Calu3 (cell line): ENCODE data around the gene APEH. TPM values are rescaled to one million over a fixed set of nuclear protein-coding genes. Genes with fewer than 3 reads are reported as not detected.

Experiments used
- BruUV-seq: library from RNA; stranded (reverse); fragments of 400-500 nt; replicated peaks from 2 replicates; lab custom pipeline; 2021; lab: Mats Ljungman, UMichigan
- CTCF ChIA-PET: fragments of 300-600 bp; sonication (Branson Sonifier 250); formaldehyde crosslinking; loops from one replicate; lab custom pipeline; 2022; ENCODE audit warnings: antibody characterized with exemption; lab: Charles Lee
- DNase-seq: peaks from one replicate; pipeline ENCODE4 v3.0.0; 2022
- H3K27ac Mint-ChIP-seq: one replicate; pipeline ENCODE4 v1.8.0; 2022; ENCODE audit warnings: mixed read lengths; ENCODE audit not compliant: unreplicated experiment
- H3K27me3 Mint-ChIP-seq: one replicate; pipeline ENCODE4 v1.8.0; 2022; ENCODE audit warnings: mixed read lengths; ENCODE audit not compliant: unreplicated experiment
- H3K36me3 Mint-ChIP-seq: one replicate; pipeline ENCODE4 v1.8.0; 2022; ENCODE audit warnings: mild to moderate bottlenecking, moderate library complexity, mixed read lengths; ENCODE audit not compliant: insufficient read depth, unreplicated experiment
- H3K4me1 Mint-ChIP-seq: one replicate; pipeline ENCODE4 v1.8.0; 2022; ENCODE audit warnings: mild to moderate bottlenecking, low read depth, mixed read lengths; ENCODE audit not compliant: unreplicated experiment
- H3K4me3 Mint-ChIP-seq: one replicate; pipeline ENCODE4 v1.8.0; 2022; ENCODE audit warnings: mild to moderate bottlenecking, low read depth, moderate library complexity, mixed read lengths; ENCODE audit not compliant: unreplicated experiment
- H3K9me3 Mint-ChIP-seq: one replicate; pipeline ENCODE4 v1.8.0; 2022; ENCODE audit warnings: low read depth, mixed read lengths; ENCODE audit not compliant: unreplicated experiment
- intact Hi-C: fragments of 100-400 bp; cut with micrococcal nuclease; formaldehyde crosslinking; loops from one replicate; pipeline ENCODE4 v1.10.0; 2022; ENCODE audit not compliant: unreplicated experiment
- total RNA-seq: library from RNA; stranded (reverse); gene quantifications from 2 replicates; pipeline ENCODE4 v1.2.3, GENCODE V29; 2022
- TF ChIP-seq, protein P1 (sequence below): fragments of 200-600 bp; IDR thresholded peaks from one replicate; pipeline ENCODE4 v1.8.0; 2022; ENCODE audit warnings: antibody characterized with exemption; ENCODE audit not compliant: unreplicated experiment

APEH gene
- total RNA-seq, 1 experiment from 2014 or later: 187 TPM

DNA sequence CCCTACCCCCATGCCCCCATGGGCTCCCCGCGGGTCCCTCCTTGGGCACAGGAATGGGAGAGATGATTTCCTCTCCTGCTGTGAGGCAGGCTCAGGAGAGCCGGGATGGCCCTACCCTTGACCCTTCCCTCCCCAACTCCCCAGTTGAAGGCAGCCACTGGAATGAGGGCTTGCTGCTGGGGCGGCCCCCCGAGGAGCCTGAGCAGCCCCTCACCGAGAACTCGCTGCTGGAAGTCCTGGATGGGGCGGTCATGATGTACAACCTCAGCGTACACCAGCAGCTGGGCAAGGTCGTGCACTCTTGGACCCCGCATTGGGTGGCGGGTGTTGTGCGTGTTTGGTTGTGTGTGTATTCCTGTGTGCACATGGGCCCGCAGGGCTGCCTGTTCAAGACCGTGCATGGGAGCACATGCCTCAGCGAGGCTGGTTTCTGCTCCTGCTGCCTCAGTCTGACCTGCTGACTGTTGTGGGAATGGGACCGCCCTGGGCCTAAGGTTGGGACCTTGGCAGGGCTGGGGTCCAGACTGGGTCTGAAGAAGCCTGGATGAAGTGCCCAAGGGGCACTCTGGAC is 31.3 kb downstream of the APEH start:
- Mint-ChIP-seq H3K36me3 (peaks cover 18% of the 10 kb centered on the region), H3K27me3 (no peaks in the 10 kb centered on the region), H3K4me1 (no peaks in the 10 kb centered on the region), H3K9me3 (no peaks in the 10 kb centered on the region), H3K27ac (no peak overlapping the region), H3K4me3 (no peak overlapping the region)
- no peak for DNase-seq
- TF ChIP-seq, protein P1, sequence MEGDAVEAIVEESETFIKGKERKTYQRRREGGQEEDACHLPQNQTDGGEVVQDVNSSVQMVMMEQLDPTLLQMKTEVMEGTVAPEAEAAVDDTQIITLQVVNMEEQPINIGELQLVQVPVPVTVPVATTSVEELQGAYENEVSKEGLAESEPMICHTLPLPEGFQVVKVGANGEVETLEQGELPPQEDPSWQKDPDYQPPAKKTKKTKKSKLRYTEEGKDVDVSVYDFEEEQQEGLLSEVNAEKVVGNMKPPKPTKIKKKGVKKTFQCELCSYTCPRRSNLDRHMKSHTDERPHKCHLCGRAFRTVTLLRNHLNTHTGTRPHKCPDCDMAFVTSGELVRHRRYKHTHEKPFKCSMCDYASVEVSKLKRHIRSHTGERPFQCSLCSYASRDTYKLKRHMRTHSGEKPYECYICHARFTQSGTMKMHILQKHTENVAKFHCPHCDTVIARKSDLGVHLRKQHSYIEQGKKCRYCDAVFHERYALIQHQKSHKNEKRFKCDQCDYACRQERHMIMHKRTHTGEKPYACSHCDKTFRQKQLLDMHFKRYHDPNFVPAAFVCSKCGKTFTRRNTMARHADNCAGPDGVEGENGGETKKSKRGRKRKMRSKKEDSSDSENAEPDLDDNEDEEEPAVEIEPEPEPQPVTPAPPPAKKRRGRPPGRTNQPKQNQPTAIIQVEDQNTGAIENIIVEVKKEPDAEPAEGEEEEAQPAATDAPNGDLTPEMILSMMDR: no peak
- CTCF ChIA-PET: no interaction called here
- no TSS peak for BruUV-seq
- intact Hi-C loops: no loop called here

DNA sequence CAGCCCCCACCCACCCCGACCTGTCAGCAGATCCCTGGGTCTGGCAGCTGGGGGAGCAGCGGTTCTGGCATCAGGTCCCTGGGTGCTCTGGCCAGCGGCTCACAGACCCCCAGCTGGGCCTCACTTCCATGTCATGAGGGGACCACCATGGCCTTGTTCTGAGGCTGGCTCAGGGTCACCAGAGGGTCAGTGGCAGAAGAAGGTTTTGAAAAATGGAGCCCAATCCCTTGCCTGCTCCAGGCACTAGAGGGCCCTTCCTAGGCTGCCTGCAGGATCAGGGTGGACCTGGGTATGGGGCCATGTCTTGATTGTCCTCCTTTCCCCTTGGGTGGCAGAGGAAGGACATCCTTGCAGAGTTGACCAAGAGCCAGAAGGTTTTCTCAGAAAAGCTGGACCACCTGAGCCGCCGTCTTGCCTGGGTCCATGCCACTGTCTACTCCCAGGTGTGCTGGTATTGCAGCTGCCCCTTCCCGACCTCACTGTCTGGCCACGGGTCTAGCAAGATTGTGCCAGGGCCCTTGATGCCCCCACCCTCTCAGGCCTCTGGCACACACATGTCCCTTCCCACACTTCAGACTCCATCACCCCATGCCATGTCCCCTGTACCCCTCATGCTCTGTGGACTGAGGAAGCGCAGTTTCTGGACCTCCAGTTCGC is 32.4 kb downstream of the APEH start:
- TF ChIP-seq, protein P1: no peak
- intact Hi-C loops: no loop called here
- no peaks in the 10 kb centered on the region for H3K9me3 Mint-ChIP-seq
- no peak for DNase-seq
- H3K27me3 Mint-ChIP-seq: no peaks in the 10 kb centered on the region
- H3K4me3 Mint-ChIP-seq: no peak overlapping the region
- H3K4me1 Mint-ChIP-seq: no peaks in the 10 kb centered on the region
- H3K27ac Mint-ChIP-seq: no peak overlapping the region
- peaks cover 18% of the 10 kb centered on the region for H3K36me3 Mint-ChIP-seq
- BruUV-seq: no TSS peak
- CTCF ChIA-PET: no interaction called here

DNA sequence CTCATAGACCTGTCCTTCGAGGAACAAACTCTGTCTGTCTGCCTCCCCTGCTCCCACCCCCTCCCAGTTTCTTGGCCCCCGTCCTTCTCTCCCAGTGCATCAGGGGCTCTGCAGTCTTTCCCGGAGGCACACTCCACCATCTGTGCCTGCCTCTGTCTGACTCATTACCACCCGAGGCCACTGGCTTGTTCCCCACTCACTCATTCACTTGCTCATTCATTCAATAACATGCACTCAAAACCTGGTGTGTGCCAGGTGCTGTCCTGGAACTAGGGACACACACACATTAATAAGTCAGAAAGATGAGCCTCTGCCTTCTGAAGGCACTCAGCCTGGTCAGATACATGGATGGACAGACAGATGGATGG is 32.9 kb downstream of the APEH start:
- Mint-ChIP-seq H3K36me3 (peaks cover 18% of the 10 kb centered on the region), H3K27me3 (no peaks in the 10 kb centered on the region), H3K4me1 (no peaks in the 10 kb centered on the region), H3K4me3 (no peak overlapping the region), H3K27ac (no peak overlapping the region), H3K9me3 (no peaks in the 10 kb centered on the region)
- no TSS peak for BruUV-seq
- CTCF ChIA-PET: no interaction called here
- TF ChIP-seq, protein P1: no peak
- no peak for DNase-seq
- intact Hi-C loops: no loop called here

DNA sequence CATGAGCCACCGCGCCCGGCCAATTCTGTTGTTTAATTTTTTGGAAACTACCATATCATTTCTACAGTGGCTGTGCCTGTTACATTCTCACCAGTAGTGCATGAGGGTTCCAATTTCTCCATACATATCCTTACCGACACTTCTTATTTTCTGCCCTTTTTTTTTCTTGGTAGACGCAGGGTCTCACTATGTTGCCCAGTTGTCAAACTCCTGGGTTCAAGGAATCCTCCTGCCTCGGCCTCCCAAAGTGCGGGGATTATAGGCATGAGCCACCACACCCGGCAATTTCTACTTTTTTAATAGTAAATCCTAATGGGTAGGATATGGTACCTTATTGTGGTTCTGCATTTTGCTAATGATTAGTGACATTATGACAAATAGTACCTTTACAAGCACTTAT is 35.7 kb downstream of the APEH start:
- intact Hi-C loops: no loop called here
- no peak overlapping the region for H3K4me3 Mint-ChIP-seq

More for the DNA sequence above, 35.7 kb downstream of the APEH start:
- Mint-ChIP-seq H3K27ac (no peak overlapping the region), H3K9me3 (no peaks in the 10 kb centered on the region), H3K36me3 (peaks cover 9% of the 10 kb centered on the region), H3K4me1 (no peaks in the 10 kb centered on the region), H3K27me3 (no peaks in the 10 kb centered on the region)
- CTCF ChIA-PET: no interaction called here
- no peak for DNase-seq
- TF ChIP-seq, protein P1: no peak
- BruUV-seq: no TSS peak
